ENCODE data around the gene USH1C.

USH1C gene

DNA sequence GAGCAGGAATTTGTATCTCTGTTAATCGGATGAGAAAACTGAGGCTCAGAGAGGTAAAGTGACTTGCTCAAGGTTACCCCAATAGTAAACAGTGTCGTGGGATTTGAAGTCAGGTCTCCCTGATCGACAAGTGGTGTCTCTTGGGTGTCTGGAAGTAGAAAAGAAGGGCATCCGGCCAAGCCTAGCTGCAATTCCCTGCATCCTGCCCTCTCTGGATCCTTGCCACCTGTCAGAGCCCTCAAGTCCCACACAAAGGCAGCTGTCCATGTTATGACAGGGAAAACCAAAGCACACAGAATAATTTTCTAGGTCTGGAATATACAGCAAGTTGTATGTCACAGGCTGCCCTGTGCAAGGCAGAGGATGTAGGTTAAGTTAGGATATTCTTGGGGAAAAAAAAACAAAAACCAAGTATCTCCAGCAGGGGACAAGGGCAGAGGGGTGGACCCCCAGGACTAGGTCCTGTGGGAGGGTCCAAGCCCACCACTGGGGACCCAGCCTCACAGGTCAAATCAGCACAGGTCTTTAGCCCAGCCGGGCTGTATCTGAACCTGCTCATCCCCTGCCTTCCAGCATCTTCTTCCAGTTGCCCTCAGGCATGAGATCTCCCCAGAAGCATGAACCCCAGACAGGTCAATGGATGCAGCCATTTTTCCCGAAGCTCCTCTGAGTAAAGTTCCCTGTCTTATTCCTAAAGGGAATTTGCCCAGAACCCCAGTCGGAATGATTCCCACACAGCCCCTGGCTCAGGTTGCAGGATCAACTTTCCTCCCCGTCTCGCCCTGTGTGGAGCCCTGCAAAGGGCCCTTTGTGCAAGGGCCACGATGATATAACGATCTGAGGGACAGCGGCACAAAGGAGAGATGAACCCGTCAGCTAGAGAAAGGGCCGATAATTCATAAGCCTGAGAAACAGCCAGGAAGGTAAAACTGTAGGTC lies 15.0 kb downstream of the USH1C start:
- DNase-seq (ENCODE audit: low read depth in 2 of 3, low spot score in 2 of 3) = no peak

DNA sequence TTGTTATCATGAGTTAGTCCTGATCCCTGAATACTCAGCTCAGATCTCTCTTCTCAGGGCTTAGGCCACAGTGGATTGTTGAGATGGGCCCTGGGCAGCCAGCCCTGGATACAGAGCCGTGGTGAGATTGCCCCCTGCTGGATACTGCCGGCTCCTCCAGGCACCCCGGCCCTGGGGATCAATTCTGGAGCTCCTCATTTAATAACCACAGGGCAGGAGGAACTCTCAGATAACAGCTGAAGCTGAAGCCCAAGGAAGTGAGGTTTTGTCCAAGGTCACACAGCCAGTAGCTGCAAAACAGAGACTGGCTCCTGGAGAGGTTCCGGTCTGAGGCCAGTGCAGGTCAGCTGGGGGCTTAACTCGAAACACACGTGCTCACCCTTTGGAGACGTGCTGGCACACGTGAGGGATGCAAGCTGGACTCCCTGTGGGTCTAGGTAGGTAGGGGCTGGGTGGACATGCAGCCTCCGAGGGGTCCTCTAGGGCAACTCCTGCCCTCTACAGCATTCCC lies 16.0 kb downstream of the USH1C start:
- peak in 2 of 3 experiments; percentile 29 to 30 for DNase-seq (ENCODE audit: low read depth in 2 of 3, low spot score in 2 of 3)

DNA sequence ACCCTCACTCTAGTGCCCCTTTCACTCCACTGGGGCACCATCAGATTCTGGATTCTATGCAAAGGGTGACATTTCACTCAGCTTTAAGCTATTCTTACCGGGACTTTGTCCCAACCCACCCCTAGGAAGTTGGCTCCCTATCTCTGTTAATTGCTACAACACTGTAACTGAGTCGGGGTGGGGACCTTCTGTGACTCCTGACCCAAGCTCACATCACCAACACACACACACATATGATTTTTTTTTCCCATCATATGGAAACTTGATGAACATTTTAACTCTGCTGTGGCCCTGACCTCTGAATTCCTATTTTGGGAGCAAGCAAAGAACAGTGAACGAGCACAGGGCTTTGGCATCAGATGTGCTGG lies 16.6 kb downstream of the USH1C start:
- DNase-seq (ENCODE audit: low read depth in 2 of 3, low spot score in 2 of 3) = no peak

DNA sequence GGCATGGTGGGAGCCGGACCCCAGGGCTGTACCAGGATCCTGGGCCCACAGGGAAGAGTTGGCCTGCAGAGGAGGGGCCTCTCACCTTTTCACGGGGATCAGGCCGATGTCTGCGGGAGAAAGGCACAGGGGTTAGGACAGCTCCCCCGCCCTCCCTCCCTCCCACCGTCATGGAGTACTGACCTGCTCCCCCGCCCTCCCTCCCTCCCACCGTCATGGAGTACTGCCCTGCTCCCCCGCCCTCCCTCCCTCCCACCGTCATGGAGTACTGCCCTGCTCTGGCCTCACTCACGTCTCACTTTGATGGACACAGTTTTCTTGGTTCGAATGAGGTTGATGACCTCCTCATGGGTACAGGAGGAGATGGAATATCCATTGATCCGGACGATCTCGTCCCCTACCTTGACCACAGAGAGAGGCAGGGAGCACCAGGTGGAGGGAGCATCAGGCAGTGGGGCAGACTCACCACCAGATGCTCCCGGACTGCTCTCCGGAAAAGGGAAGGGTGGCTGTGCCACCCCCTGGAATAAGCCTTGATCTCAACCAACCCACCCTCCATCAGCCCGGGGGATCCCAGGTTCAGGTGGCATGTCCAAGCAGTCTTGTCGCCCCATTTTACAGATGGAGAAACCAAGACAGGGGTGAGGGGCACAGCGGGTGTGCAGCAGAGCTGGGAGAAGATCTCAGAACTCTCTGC lies 17.1 kb downstream of the USH1C start:
- DNase-seq (ENCODE audit: low read depth in 2 of 3, low spot score in 2 of 3) = no peak

DNA sequence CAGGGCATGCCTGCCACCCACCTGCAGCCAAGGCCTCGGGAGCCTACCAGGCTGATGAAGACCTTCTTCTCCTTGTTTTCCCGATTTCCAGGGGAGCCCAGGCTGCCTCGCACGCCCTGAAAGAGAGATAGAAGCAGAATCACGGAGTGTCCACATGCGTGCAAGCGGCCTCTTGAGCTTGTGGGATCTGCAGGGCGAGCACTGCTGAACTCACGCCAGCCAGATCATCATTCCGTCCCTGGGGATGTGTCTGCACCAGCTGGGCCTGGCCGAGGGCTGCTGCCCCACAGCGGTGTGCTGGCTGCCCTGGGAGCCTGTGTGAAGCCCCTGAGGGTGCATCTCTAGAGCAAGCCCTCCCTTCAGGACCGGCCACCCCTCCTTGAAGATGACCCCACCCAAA lies 17.9 kb downstream of the USH1C start:
- DNase-seq (ENCODE audit: low read depth in 2 of 3, low spot score in 2 of 3) = no peak

DNA sequence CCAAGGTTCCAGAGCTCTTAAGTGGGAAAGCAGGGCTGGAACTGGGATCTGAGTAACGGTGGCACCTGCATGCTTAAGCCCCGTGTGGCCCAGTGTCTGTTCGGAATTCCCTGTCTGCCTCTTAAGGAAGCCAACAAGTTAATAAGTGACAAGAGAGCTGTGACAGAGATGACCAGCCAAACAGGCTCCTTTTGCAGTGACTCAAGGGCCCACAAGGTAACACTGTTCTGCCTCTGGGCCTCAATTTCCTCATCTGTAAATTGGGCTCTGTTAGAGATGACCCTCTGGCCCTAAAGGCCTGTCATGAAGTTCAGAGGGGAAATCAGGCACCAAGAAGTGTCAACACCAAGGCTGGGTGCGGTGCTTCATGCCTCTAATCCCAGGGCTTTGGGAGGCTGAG lies 18.6 kb downstream of the USH1C start:
- DNase-seq (ENCODE audit: low read depth in 2 of 3, low spot score in 2 of 3) = no peak

DNA sequence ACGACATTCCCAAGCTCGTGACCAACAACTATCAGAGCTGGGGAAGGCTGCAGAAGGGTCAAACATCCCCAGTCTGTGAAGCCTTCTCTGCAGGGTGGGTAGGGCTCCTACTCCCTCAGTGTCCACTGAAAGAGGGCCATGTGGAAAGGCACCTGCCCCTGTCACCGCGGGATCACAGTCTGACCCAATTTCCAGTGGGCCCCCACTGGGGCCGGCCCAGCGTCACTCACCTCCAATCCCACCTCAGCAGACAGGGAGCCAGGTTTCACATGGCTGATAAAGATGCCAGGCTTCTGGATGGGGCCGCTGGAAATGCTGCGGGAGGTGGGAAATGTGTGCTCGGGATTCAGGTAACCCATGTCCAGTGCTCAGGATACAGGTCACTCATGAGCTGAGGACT lies 20.0 kb downstream of the USH1C start:
- DNase-seq (ENCODE audit: low read depth in 2 of 3, low spot score in 2 of 3) = no peak

DNA sequence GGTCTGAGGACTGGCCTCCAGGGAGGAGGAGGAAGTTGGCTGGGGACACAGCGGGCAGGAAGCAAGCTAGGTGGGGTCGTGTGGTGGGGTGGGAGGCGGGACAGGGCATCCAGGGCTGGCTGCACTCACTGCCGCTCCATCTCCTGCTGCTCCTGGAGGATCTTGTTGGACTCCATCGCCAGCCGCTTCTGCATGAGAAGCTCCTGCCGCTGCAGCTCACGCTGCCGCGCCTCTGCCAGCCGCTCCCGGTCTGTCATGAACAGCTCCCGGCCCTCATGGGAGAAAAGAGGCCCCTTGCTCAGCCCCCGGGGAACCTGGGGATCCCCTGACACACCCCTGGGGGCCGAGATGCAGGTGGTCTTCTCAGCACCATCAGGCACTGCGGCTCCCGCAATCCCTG lies 21.6 kb downstream of the USH1C start:
- no peak for DNase-seq (ENCODE audit: low read depth in 2 of 3, low spot score in 2 of 3)

DNA sequence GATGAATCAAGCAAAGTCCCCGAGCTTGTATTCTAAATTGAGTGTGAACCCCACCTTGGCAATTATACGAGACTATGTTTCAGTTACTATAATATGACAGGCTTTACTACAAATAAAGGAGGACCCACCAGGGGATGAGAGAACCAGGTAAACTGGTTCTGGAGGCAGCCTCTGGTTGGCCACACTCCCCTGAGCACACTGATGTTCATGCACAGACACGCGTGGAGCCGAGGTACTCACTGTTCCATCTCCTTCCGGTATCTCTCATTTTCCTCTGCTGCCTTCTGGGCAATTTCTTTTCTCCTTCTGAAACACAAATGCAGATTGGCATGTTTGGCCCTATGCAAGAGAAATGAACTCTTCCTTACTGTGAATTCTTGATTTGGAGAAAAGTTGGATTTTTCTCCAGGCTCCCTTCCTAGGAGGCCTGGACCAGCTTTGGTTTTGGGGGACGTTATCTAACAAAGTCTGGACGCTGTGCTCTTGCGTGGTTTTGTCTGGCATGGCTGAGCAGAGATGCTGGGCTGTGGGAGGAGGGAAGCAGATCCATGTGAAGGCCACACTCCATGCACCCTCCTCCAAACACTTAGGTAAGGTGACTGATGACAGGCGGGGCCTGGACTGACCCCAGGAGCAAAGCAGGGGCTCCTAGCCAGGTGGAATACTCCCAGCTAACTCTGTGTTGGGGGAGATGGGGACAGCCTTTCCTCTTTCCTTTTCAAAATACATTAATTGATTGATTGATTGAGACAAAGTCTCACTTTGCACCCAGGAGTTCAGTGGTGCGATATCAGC lies 22.9 kb downstream of the USH1C start:
- no peak for DNase-seq (ENCODE audit: low read depth in 2 of 3, low spot score in 2 of 3)

DNA sequence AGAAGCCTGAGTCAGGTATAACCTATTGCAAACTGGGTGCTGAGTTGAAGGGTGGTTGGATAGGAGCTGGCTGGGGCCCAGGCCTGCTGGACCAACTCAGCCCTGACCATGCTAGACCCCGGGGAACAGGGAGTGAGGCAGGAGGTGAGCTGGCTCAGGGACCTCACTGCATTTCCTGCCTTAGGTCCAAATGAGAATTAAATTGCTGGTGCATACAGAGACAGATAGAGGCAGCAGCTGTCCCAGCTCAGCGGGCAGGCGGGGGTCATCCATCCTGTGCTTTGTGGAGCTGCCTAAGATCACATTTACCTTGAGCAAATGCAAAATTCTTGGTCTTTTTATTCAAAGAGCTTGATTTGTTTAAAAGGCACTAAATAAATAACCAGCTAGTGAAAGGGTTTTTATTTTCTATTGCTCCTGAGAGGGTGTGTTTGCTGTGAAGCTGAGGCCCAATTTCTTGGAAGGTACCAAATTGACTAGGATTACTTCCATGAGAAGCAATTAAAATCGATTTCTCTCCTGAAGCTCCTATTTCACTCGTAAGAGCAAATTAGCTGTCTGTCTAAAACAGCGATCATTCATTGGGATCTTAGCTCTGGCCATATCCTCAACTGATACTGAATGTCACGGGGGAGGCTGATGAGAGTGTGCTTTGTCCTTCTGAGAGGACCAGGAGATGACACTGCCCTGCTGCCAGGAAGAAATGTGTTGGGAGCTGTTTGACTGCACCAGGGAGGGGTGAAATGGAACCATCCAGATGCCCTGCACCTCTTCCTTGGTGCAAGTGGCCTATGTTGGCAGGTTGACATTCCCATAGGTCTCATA lies 24.9 kb downstream of the USH1C start:
- DNase-seq (ENCODE audit: low read depth in 2 of 3, low spot score in 2 of 3) = no peak

DNA sequence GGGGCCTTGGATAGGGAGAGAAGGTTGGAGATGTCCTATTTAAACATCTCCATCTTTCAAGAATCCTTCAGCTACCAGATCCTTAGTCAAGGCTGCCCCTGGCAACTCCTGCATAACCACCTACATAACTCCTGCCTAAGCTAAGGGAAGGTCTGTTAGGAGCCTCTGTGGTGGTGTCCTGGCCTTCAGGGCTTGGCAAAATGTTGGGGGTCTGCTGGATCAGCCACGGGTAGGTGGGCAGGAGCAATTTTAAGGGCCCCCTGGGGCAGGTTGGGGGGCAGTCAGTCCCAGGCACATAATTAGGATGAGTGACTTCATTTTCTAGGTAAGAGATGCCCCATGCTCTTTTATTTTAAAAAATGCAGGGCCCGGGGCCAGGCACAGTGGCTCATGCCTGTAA lies 25.9 kb downstream of the USH1C start:
- no peak for DNase-seq (ENCODE audit: low read depth in 2 of 3, low spot score in 2 of 3)

DNA sequence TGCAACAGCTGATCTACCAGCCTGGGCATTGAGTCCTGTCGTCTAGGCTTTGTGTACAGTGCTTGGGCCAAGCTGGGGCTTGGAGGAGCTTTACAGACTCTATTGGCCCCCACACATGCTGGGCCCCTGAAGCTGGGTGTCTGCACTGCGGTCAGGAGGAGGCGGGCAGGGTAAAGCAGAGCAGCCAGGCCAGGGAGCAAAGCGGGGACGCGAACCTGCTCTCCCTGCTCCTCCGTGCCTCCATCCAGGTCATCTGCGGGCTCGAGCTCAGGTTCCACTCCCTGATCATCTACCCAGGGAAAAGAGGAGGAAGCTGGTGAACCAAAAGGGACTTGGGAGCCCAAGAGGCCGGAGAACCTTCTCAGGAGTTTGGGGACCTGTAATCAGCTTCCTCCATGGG lies 27.0 kb downstream of the USH1C start:
- no peak for DNase-seq (ENCODE audit: low read depth in 2 of 3, low spot score in 2 of 3)

DNA sequence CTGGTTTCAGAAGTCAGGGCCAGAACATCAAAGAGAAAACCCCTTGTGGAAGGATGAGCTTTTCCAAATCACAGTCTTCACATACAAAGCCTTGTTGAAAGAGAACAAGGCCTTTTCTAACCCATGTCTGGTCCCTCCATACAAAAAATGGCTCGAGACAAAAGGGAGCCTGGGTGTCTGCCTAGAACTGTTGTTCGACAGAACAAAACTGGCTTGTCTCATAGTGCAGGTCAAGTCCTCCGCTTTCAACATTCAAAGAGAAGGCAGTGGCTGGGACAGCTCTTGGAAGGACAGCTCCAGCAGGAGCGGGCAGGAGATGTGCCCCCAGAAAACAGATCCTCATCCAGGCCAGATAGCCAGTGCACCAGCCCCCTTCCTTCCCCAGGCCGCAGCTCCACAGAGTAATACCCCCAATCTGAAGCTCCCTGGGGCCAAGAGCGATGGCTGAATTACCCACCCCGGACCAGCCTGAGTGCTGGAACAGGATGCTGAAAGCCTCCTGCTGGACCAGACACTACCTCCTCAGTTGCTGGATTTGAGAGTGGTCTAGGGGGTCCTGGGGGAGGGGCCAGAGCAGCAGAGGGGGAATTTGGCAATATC lies 27.6 kb downstream of the USH1C start:
- no peak for DNase-seq (ENCODE audit: low read depth in 2 of 3, low spot score in 2 of 3)

DNA sequence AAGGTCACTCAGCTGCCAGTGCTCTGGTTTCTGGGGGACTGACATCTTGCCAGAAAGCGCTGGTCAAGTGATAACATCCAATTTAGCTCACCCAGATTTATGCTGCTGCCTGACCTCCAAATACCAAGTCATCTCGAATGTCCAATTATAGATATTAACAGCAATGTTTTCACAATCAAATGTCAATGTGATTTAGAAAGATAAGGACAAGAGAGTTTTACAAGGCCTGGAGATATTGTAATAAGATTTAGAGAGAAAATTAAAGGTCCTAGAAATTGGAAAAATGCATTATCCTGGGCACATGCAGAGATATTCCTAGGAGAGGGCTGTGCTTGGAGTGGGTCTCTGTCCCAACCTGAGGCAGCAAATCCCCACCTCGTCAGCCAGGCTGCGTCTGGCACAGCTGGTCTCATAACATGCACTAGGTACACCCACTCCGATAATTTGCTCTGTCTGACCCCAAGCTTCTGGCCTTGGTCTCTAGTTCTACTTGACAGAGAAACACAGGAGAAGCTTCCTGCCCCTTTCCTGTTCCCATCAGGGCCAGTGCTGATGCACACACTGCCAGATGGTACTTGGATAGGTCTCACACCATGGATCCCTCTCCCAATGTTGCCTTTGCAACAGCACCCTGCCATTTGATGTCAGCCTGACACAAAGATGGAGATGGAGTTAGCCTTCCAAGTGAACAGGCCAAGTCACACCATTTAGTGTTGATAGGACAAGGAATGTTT lies 28.6 kb downstream of the USH1C start:
- no peak for DNase-seq (ENCODE audit: low read depth in 2 of 3, low spot score in 2 of 3)

DNA sequence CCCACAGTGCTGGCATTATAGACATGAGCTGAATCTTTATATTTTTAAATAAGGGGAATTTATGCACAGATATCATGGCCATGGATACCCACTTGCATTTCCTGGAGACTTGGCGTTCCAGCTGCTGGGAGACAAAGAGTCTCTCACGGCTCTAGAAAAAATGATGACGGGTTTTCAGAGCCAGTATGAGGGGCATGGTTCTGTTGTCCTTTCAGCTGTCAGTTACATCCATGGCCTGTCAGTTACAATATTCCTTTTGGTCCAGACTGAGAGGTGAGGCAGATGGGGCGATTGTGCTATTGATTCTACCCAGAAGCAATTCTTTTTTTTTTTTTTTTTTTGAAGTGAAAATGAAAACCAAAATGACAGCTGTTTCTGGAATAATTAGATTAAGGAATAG lies 29.7 kb downstream of the USH1C start:
- no peak for DNase-seq (ENCODE audit: low read depth in 2 of 3, low spot score in 2 of 3)

DNA sequence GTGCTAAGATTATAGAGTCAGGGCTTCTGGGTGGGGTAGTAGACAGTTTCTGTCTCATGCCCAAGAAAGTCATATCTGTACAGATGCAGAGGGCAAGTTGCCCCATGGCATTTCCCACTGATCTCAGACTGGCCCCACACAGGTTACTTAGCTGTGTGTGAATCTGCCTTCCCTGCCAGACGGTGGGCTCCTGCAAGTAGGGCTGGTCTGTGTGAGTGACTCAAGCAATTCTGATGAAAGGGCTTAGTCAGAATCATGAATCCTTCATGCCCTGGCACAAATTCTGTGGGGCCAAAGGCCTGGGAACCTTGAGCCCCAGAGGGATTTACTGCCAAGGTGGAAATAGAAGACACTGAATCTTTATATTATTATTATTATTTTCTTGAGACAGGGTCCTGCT lies 30.4 kb downstream of the USH1C start:
- DNase-seq (ENCODE audit: low read depth in 2 of 3, low spot score in 2 of 3) = no peak

DNA sequence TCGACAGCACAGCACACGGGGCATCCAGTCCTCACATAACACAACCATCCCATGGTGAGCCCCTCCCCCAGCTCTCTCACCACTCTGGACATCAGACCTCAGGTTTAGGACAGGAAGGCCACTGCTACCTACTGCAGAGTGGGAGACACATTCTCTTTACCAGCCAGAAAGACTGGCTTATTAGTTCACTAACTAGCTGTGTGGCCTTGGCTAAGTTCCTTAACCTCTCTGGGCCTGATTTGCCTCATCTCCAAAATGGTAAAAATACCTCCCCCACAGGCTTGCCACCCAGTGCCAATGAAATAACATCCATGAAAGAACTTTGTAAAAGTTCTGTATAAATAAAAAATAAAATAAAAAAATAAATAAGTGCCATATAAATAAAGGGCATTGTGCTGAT lies 32.1 kb downstream of the USH1C start:
- DNase-seq (ENCODE audit: low read depth in 2 of 3, low spot score in 2 of 3) = no peak

DNA sequence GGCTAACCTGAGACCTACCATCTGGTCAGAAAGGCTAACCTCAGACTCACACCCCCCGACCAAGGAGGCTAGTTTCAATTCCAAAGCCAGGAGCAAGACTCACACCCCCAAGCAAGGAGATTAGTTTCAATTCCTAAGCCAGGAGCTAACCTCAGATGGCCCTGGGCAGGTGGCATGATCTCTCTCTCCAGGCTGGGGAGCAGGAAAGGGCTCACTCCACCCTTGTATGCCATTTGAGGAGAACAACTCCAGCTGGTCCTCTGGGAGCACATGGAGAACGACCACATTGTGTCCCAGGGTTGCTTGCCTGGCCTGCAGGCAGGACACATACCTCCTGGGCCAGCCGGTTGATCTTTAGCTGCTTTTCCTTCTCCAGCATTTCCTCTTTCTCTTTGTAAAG lies 32.6 kb downstream of the USH1C start:
- no peak for DNase-seq (ENCODE audit: low read depth in 2 of 3, low spot score in 2 of 3)

DNA sequence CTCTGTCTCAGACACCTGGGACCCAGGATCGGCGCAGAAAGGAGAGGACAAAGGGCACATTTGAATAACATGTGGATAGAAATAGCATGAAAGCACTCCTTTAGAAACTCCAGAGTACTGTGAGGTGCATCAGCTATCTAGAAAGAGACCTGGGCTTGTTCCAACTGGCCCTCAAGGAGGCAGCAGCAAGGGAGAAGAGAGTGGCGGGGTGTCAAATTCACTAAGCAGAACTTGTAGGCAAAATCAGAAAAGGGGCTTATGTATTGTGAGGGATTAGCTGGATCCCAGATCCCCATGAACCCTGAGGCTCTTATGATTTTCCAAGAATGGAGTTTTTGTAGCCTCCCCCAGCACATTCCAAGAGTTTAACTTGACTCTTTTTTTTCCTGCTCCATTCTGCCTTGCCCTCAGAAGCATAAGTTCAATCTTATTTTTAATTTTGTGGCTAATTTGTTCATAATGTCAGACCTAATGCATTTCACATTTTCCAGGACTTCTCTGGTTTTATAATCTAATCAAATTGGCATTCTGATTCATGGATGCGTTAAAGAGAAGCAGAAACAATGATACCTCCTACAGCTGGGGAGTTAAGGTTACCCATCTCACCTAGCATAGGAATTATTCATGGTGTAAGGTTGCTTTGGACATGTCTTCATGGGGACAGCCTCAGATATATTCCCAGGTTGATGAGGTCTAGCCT lies 33.6 kb downstream of the USH1C start:
- no peak for DNase-seq (ENCODE audit: low read depth in 2 of 3, low spot score in 2 of 3)
